GM21367 (cell line): ENCODE results near the gene HOXB6.

ENCODE experiments used
- ATAC-seq: cut with Tn5 transposase; IDR thresholded peaks from one replicate; pipeline ENCODE4 v1.9.1; 2021; ENCODE audit not compliant: unreplicated experiment

The HOXB6 gene

GRCh38 chr17:48634493-48635208 is 29.9 kb upstream of the HOXB6 start:
- ATAC-seq, result no peak

GRCh38 chr17:48633266-48633677 is 28.5 kb upstream of the HOXB6 start:
- no peak for ATAC-seq

- no peak for ATAC-seq
Measured at GRCh38 chr17:48632579-48633265, 27.9 kb upstream of the HOXB6 start.

- ATAC-seq, result no peak
Measured at GRCh38 chr17:48631693-48632578, 27.1 kb upstream of the HOXB6 start.

- no peak for ATAC-seq
Measured at GRCh38 chr17:48630925-48631692, 26.3 kb upstream of the HOXB6 start.

- no peak for ATAC-seq
Measured at GRCh38 chr17:48630009-48630924, 25.5 kb upstream of the HOXB6 start.

GRCh38 chr17:48629411-48629759 is 24.6 kb upstream of the HOXB6 start:
- ATAC-seq, result no peak

- ATAC-seq, result no peak
Measured at GRCh38 chr17:48628649-48629410, 24.0 kb upstream of the HOXB6 start.

- no peak for ATAC-seq
Measured at GRCh38 chr17:48627623-48628521, 23.1 kb upstream of the HOXB6 start.

- no peak for ATAC-seq
Measured at GRCh38 chr17:48627118-48627597, 22.4 kb upstream of the HOXB6 start.

- no peak for ATAC-seq
Measured at GRCh38 chr17:48626245-48627117, 21.7 kb upstream of the HOXB6 start, which contains the start of gene HOXB9. Gene HOXB9 (minus strand): TSS chr17:48626358. CDS start chr17:48626269, 89 bp downstream.

GRCh38 chr17:48625495-48626244 is 20.9 kb upstream of the HOXB6 start:
- no peak for ATAC-seq

GRCh38 chr17:48624544-48625494 is 20.0 kb upstream of the HOXB6 start:
- ATAC-seq, result no peak

GRCh38 chr17:48624118-48624517 is 19.3 kb upstream of the HOXB6 start:
- ATAC-seq, result no peak

GRCh38 chr17:48623583-48623982 is 18.8 kb upstream of the HOXB6 start:
- ATAC-seq, result no peak
